ENCODE results near the gene PPP5C. TPM values are rescaled to one million over a fixed set of nuclear protein-coding genes. Genes with fewer than 3 reads are reported as not detected.
A peak's percentile ranks its signal among the peaks of the same experiment; 100 is the strongest.
"Not testable (repeated sequence)": the region's sequence is repeated elsewhere in the genome, so short reads cannot be mapped to it uniquely, and the experiment has no call there.

Gene PPP5C
- total RNA-seq, 1 donor from 2014 or later = 41.6 TPM

- DNase-seq = no peak
Observed at GRCh38 chr19:46410205-46411087, 63.6 kb downstream of the PPP5C start.

GRCh38 chr19:46411088-46411924, 64.4 kb downstream of the PPP5C start:
- DNase-seq = no peak

- DNase-seq = no peak
Observed at GRCh38 chr19:46411925-46412649, 65.2 kb downstream of the PPP5C start.

GRCh38 chr19:46412650-46413261, 65.9 kb downstream of the PPP5C start:
- DNase-seq = no peak

- peak; percentile 97 for DNase-seq
Observed at GRCh38 chr19:46413262-46414031, 66.6 kb downstream of the PPP5C start, which contains the start of gene CCDC8. Gene CCDC8, minus strand, starts transcription at chr19:46413564. Its CDS starts 754 bp downstream, at chr19:46412810.

GRCh38 chr19:46414899-46415298, 68.0 kb downstream of the PPP5C start:
- DNase-seq = not testable (repeated sequence)

- peak; percentile 79 for DNase-seq
Observed at GRCh38 chr19:46415804-46416709, 69.2 kb downstream of the PPP5C start.

- DNase-seq = no peak
Observed at GRCh38 chr19:46420056-46420455, 73.2 kb downstream of the PPP5C start.

GRCh38 chr19:46422344-46422743, 75.5 kb downstream of the PPP5C start:
- DNase-seq = no peak

- DNase-seq = no peak
Observed at GRCh38 chr19:46423188-46423587, 76.3 kb downstream of the PPP5C start.

- no peak for DNase-seq
Observed at GRCh38 chr19:46426035-46426505, 79.2 kb downstream of the PPP5C start.

- DNase-seq = peak; percentile 38
Observed at GRCh38 chr19:46426506-46427162, 79.7 kb downstream of the PPP5C start.

GRCh38 chr19:46427518-46428045, 80.7 kb downstream of the PPP5C start:
- DNase-seq = no peak

- no peak for DNase-seq
Observed at GRCh38 chr19:46428239-46429135, 81.6 kb downstream of the PPP5C start, which contains the start of gene PNMA8C. Gene PNMA8C, minus strand, starts transcription at chr19:46428936. Its CDS starts 577 bp downstream, at chr19:46428359.

- no peak for DNase-seq
Observed at GRCh38 chr19:46429999-46430398, 83.1 kb downstream of the PPP5C start.

GRCh38 chr19:46431824-46432223, 84.9 kb downstream of the PPP5C start:
- DNase-seq = no peak

- DNase-seq = not testable (repeated sequence)
Observed at GRCh38 chr19:46433470-46433869, 86.6 kb downstream of the PPP5C start.

GRCh38 chr19:46435009-46435408, 88.1 kb downstream of the PPP5C start:
- no peak for DNase-seq

All from skin of body (tissue), 2 donors.